Measurements from ENCODE around the gene GMNC.

Gene GMNC

DNA sequence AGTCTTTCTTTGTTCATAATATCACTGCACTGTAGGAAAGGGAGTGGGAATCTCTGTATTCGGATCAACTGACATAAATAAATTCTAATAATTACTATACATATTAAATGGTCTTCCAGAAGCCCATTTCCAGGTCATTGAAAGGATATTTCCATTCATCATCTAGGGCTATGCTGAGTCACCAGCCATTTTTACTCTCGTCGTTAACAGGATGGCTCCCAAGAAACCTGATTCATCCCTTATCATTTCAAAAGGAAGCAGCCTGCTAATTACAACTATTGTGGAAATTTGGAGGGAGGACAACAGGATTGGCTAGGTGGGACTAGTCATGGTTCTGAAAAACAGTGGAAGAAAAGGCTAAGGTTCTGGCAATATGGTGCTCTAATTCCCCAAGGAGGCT lies 13.6 kb downstream of the GMNC start:
- no peak for DNase-seq

- DNase-seq = no peak
These were observed 15.1 kb downstream of the GMNC start for GRCh38 chr3:190847436-190847835.

DNA sequence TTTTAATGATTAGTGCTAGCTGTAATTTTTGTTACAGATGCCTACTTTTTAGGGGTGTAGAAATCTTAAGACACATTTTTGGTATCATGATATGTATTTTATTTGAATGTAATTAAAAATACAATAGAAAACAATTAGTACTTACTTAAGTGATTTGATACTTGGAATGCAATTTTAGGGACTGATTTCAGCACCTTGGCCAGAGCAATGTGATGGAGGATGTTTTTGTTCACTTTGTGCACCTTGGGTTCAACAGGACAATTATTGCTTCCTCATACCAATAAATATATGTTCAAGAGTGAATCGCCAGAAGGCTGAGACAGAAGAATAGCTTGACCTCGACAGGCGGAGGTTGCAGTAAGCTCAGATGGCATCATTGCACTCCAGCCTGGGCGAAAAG lies 22.3 kb downstream of the GMNC start:
- no peak for DNase-seq

GRCh38 chr3:190831225-190831624 lies 31.3 kb downstream of the GMNC start:
- no peak for DNase-seq

DNA sequence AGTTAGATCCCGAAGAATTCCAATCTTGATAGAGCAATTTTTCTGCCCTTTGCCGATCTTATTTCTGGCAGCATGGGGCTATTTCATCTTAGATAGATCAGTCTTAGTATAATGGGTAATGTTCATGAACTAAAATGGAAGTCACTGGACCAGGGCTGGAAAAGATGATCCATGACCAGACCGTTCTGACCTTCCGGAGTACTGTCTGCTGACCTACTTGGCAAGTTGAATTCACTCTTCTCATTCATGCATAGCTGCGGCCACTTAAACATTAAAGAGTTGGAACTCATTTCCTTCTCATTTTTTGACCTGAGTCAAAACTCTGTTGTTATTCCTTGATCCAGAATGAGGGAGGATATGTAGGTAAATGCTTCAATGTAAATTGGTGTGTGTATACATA lies 32.5 kb downstream of the GMNC start:
- no peak for DNase-seq

DNA sequence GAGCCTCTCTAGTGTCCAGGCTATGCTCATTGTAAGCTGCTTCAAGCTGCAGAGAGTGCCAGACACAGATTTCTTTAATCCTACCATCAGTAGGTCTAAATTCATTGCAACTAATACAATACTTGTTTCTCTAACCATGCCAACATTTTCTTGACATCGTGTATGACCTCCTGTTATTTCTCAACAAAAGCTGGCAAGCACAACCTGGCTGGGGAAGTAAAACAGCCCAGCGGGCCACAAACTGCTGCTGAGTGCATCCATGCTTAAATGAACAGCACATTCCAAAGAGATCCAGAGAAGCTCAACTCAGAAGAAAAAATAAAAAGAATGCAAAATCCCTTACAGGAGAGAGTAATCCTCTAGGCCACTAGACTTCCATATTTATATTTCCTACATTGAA lies 36.5 kb downstream of the GMNC start:
- DNase-seq = no peak

DNA sequence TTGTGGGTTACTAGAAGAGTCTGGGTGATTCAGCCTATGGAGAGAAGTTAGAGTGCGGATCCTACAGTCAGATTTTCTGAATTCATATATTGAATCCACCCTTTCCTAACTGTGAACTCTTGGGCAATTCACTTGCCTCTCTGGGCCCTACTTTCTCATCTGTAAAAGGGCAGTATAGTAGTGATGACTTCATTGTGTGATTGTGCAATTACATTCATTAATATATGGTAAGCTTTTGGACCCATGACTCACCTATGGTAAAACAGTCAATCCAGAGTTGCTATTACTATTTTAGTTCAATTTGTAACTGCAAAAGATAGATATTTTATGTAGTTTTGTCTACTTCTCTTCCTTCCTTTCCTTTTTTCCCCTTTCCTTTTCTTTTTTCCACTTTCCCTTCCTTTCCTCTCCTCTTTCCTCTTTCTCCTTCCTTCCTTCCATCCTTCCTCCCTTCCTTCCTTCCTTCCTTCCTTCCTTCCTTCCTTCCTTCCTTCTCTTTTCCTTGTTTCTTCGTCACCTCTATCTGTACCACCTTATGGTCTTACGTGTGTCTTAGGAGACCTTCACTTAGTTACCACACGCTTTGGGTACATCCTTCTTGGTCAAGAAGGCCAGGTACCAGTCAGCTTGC lies 37.0 kb downstream of the GMNC start:
- no peak for DNase-seq

GRCh38 chr3:190811775-190812480 lies 50.6 kb downstream of the GMNC start:
- DNase-seq = no peak

- no peak for DNase-seq
These were observed 51.5 kb downstream of the GMNC start for GRCh38 chr3:190810957-190811356.

DNA sequence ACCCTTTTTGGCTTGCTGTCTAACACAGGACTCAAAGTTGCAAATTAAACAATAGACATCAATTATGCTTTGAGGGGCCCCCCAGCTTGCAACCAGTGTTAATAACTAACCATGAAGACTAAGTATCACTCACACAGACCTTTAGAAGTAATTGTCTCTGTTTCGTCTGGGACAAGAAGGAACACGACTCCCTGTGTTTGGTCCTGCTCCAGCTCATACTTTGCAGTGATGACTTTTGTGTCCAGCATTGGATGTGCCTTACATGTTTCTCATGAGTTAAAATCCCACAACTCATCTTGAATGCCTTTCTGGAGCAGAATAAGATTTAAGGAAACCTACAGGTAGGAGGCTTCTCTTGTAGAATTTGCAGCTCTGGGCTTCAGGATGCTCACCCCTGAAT lies 53.1 kb downstream of the GMNC start:
- no peak for DNase-seq

DNA sequence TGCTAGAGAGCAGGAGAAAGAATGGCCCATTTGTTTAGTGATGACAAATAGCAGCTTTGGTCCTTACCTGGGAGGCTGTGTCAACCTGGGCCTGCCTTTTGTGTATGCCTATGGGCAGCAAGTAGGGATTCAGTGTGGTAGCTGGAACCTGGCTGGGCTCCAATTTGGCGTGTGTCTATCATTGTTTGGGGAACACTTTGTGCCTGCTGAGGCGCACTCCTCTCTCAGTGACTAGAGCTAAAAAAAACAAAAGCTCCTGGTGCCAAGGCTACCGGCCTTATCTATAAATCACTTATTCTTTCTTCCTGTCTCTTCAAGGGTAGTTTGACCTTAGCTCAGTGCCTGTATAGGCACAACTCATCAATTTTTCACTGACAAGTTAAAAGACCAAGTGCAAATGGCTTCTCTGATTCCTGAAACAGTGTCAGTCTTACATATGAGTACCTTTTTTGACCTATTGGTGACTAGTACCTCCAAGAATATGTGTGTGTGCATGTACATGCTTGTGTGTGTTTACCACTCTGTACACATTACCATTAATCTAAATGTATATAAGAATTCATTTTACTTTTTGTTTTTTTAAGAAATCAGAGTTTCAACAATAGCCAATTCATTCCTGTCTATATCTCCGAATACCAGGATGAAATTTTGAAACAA lies 54.6 kb downstream of the GMNC start:
- DNase-seq = no peak
